ENCODE data around the gene NEURL1B.
"Not testable (repeated sequence)": the region's sequence is repeated elsewhere in the genome, so short reads cannot be mapped to it uniquely, and the experiment has no call there.

Gene NEURL1B

DNA sequence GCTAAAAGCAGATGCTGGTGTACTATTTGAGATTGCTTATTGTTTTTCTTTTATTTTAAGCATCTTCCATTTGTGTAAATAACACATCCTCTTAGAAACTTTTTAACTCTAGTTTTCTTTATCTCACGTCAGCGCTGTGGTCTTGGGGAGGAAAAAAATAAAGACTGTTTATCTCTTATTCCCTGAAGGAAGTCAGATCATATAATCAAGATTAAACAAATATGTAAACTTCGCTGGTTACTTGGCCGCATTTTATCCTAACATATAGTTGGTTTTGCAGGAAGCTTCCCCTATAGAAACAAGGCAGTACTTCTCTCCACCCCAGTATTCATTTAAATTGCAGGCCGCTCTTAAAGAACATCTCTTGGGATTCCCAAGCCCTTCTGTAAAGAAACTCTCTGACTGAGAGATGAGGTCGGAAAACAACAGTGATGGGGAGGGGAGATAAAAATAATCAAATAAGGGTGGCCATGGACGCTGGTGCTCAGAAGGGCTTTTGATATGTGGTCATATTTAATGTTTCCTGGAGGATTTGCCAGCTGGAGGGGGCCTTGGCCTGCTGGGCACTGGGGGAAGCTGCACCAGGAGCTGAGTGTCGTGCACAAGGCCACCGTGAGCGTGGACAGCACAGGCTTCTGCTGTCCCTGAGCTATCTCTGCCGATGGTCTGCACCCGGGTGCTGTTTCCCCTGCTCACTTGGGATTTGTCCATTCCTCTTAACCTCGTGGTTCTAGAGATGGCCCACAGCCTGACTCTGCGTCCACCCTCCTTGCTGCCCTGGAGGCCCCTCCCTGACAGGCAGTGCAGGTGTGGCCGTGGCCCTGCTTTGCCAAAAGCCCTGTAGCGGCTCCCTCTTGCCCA lies 23.8 kb downstream of the NEURL1B start:
- H3K36me3 Mint-ChIP-seq: no peaks in the 10 kb centered on the region
- ATAC-seq (replicated peaks): no peak
- no peaks in the 10 kb centered on the region for H3K27me3 Mint-ChIP-seq
- H3K4me3 Mint-ChIP-seq: no peak overlapping the region
- DNase-seq: no peak
- H3K9me3 Mint-ChIP-seq: no peaks in the 10 kb centered on the region
- peaks cover 2 to 11% of the 10 kb centered on the region in 2 donors for H3K4me1 Mint-ChIP-seq
- no peak overlapping the region for H3K27ac Mint-ChIP-seq

DNA sequence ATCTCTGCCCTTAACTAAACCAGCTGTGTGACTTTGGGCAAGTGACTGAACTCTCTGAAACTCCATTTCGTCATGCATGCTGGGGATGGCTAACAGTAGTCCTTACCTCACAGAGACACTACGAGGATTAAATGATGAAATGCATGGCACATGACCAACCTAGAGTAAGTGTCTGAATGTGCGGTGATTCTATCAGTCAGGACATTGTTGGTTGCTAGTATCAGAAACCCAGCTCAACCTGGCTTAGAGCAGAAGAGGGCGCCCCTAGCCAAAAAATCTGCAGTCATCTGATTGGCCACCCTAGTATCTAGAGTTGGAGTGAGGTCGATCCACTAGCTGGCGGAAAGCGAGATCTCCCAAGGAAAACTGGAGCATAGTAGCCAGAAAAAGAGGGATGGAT lies 25.2 kb downstream of the NEURL1B start:
- Mint-ChIP-seq H3K27ac (no peak overlapping the region), H3K27me3 (peaks cover 0 to 4% of the 10 kb centered on the region in 2 donors), H3K4me1 (no peaks in the 10 kb centered on the region), H3K36me3 (no peaks in the 10 kb centered on the region), H3K4me3 (no peak overlapping the region), H3K9me3 (peaks cover 2 to 4% of the 10 kb centered on the region in 2 donors)
- ATAC-seq (replicated peaks) (no peak), DNase-seq (no peak)

DNA sequence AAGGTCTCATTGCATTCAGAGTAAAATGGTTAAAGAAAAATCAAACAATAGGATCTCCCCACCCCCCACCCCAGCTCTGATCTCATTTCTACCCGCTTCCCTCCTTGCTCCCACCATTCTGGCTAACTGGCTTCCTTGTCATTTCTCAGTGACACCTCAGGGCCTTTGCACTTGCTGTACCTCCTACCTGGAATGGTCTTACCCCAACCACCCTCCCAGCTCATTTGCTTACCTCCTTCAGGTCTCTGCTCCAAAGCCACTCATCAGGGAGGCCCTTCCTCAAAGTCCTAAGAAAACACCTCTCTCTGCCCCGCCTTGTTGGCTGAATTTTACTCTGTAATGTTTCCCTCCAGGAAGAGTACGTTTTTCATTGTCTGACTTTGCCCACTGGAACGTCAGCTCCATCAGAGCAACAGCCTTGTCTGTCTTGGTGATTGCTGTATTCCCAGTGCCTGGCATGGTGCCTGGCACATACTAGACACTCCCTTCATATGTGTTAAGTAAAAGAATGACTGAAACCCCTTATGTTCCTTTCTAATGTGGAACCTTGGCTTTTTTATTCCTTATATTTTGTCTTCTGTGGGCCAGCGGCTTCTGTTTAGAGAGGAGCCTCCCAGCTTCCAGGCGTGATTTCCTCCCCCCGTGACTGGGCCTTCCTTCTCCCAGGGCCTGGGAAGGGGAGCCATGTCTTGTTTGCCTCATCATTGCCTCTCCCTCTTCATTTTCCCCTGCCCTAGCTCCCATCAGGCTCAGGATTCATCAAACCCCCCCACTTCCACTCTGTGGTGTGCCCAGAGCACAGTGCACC lies 26.9 kb downstream of the NEURL1B start:
- peaks cover 2 to 4% of the 10 kb centered on the region in 2 donors for H3K9me3 Mint-ChIP-seq
- no peak for ATAC-seq (replicated peaks)
- H3K27ac Mint-ChIP-seq: no peak overlapping the region
- no peaks in the 10 kb centered on the region for H3K4me1 Mint-ChIP-seq
- peaks cover 0 to 4% of the 10 kb centered on the region in 2 donors for H3K27me3 Mint-ChIP-seq
- H3K36me3 Mint-ChIP-seq: no peaks in the 10 kb centered on the region
- no peak overlapping the region for H3K4me3 Mint-ChIP-seq
- no peak for DNase-seq

DNA sequence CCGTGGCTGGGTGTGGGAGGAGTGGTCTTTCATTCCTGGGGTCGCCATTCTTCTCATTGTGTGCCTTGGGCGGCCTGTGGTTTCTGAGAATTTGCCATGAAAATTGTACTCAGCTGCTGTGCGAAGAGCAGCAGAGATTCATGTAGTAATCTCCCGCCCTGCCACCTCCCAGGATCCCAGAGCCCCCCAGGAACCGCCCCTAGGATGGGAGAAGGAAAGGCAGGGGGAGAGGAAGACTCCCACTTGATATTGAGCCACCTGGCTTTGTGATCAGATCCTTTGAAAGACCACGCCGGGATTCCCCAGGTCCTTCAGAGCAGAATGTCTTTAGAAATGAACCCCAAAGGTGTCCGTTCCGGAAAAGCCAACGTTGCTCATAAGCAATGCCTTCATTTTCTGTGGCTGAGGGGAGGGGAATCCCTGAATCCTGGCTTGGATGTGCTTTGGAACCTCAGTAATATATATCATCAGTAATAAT lies 27.6 kb downstream of the NEURL1B start:
- Mint-ChIP-seq H3K9me3 (peaks cover 2 to 4% of the 10 kb centered on the region in 2 donors), H3K27ac (no peak overlapping the region), H3K4me3 (no peak overlapping the region), H3K27me3 (peaks cover 0 to 4% of the 10 kb centered on the region in 2 donors), H3K4me1 (no peaks in the 10 kb centered on the region), H3K36me3 (no peaks in the 10 kb centered on the region)
- ATAC-seq (replicated peaks) (no peak), DNase-seq (no peak)

DNA sequence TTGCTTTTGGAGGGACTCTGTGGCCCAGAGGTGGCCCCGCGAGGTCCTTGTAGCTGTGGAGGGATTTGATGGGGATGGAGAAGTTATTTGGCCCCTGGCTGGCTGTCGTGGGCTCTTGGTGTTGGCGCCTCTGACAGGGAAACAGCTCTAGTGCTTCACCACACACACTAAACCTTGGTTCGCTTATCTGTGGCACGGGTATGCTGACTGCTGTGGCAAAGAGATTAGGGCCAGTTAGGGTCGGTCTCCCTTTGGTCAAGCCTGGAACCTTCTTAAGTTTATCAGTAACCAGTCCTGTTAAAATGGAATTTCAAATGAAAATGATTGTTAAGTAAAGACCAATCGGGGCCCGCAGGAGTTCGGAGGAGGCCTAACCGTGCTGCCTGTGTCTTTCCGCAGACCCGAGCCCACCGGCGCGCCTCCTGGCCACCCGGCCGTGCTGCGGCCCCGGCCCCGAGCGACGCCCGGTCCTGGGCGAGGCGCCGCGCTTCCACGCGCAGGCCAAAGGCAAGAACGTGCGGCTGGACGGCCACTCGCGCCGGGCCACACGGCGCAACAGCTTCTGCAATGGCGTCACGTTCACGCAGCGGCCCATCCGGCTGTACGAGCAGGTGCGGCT lies 28.4 kb downstream of the NEURL1B start:
- Mint-ChIP-seq H3K4me3 (no peak overlapping the region), H3K9me3 (peaks cover 2 to 4% of the 10 kb centered on the region in 2 donors), H3K27ac (no peak overlapping the region), H3K27me3 (peaks cover 0 to 4% of the 10 kb centered on the region in 2 donors), H3K4me1 (no peaks in the 10 kb centered on the region), H3K36me3 (no peaks in the 10 kb centered on the region)
- DNase-seq (no peak), ATAC-seq (replicated peaks) (no peak)

DNA sequence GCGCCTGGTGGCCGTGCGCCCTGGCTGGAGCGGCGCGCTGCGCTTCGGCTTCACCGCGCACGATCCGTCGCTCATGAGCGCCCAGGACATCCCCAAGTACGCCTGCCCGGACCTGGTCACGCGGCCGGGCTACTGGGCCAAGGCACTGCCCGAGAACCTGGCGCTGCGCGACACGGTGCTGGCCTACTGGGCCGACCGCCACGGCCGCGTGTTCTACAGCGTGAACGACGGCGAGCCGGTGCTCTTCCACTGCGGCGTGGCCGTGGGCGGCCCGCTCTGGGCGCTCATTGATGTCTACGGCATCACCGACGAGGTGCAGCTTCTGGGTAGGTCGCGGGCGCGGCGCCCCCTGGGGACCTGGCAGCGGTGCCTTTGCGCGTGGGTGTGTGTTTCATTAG lies 28.9 kb downstream of the NEURL1B start:
- H3K36me3 Mint-ChIP-seq: no peaks in the 10 kb centered on the region
- peaks cover 2 to 4% of the 10 kb centered on the region in 2 donors for H3K9me3 Mint-ChIP-seq
- H3K27me3 Mint-ChIP-seq: peaks cover 0 to 4% of the 10 kb centered on the region in 2 donors
- H3K27ac Mint-ChIP-seq: no peak overlapping the region
- DNase-seq (no peak), ATAC-seq (replicated peaks) (no peak)
- no peak overlapping the region for H3K4me3 Mint-ChIP-seq
- H3K4me1 Mint-ChIP-seq: no peaks in the 10 kb centered on the region

DNA sequence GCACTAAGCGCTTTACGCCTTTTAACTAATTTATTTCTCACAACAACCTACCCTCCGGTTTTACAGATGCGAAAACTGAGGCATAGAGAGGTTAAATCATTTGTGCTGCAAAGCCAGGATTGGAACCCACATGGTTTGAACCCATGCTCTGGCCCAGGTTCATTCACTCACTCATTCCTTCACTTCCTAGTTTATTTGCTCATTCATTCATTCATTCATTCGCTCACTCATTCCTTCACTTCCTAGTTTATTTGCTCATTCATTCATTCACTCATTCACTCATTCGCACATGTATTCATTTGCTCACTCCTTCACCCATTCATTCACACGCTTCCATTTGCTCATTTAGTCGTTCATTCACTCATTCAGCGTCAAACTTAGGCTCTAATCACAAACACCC lies 29.4 kb downstream of the NEURL1B start:
- DNase-seq (no peak), ATAC-seq (replicated peaks) (no peak)
- no peak overlapping the region for H3K27ac Mint-ChIP-seq
- no peaks in the 10 kb centered on the region for H3K4me1 Mint-ChIP-seq
- H3K4me3 Mint-ChIP-seq: no peak overlapping the region
- H3K9me3 Mint-ChIP-seq: peaks cover 2 to 4% of the 10 kb centered on the region in 2 donors
- H3K27me3 Mint-ChIP-seq: peaks cover 0 to 4% of the 10 kb centered on the region in 2 donors
- no peaks in the 10 kb centered on the region for H3K36me3 Mint-ChIP-seq

DNA sequence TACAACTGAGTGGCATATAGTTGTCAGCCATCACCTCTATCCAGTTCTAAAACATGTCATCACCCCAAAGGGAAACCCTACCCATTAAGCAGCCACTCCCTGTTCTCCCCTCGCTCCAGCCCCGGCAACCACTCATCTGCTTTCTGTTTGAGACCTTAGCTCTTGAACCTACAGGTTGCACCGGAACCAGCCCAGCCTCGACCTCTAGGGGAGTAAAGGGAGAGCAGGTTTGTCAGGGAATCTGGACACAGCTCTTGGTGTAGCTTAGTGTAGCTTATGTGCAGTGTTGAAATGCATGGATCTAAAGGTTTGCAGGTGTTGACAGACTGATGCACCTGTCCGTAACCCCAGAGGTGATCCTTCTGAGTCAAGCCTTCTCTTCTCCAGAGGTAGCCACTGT lies 30.0 kb downstream of the NEURL1B start:
- H3K9me3 Mint-ChIP-seq: peaks cover 2 to 4% of the 10 kb centered on the region in 2 donors
- no peaks in the 10 kb centered on the region for H3K4me1 Mint-ChIP-seq
- DNase-seq (no peak), ATAC-seq (replicated peaks) (no peak)
- no peak overlapping the region for H3K27ac Mint-ChIP-seq
- H3K36me3 Mint-ChIP-seq: no peaks in the 10 kb centered on the region
- H3K27me3 Mint-ChIP-seq: peaks cover 0 to 4% of the 10 kb centered on the region in 2 donors
- no peak overlapping the region for H3K4me3 Mint-ChIP-seq

DNA sequence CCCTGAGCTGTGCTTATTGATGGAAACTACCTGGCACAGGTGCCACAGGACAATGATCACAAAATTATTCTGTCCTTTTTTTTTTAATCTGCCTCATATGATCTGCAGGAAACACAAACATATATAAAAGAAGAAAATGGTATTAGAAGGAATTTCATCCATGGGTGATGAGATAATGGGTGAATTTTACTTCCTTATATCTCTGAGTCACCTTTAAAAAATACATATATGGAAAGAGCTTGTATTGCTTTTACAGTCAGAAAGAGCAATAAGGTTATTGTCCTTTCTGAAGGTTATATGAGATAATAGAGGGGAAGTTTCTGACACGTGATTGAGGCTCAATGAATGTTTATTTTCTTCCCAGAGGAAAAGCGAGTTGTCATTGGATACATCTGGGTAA lies 31.6 kb downstream of the NEURL1B start:
- Mint-ChIP-seq H3K9me3 (peaks cover 2 to 4% of the 10 kb centered on the region in 2 donors), H3K36me3 (no peaks in the 10 kb centered on the region), H3K27ac (no peak overlapping the region), H3K27me3 (peaks cover 0 to 4% of the 10 kb centered on the region in 2 donors), H3K4me1 (no peaks in the 10 kb centered on the region), H3K4me3 (no peak overlapping the region)
- DNase-seq: no peak
- no peak for ATAC-seq (replicated peaks)

DNA sequence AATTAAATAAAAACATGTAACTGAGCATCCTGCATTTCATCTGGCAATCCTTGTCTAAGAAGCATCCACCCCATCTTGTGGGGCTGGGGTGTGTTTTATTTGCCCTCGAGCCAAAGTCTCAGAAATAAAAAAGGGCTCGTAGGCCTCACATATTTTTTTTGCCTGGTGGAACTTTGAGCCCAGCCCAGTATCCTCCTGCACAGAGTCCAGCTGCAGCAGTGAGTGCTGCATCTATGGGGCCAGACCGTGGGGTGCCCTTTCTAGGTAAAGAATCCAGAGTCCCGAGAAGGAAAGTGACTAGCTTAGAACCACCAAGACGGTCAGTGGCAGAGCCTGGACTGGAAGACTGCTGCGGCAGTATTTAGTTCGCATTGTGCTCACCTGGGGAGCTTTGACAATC lies 33.1 kb downstream of the NEURL1B start:
- Mint-ChIP-seq H3K9me3 (peaks cover 2 to 7% of the 10 kb centered on the region in 2 donors), H3K36me3 (no peaks in the 10 kb centered on the region), H3K27ac (no peak overlapping the region), H3K27me3 (peaks cover 0 to 4% of the 10 kb centered on the region in 2 donors), H3K4me3 (no peak overlapping the region), H3K4me1 (no peaks in the 10 kb centered on the region)
- no peak for ATAC-seq (replicated peaks)
- no peak for DNase-seq

DNA sequence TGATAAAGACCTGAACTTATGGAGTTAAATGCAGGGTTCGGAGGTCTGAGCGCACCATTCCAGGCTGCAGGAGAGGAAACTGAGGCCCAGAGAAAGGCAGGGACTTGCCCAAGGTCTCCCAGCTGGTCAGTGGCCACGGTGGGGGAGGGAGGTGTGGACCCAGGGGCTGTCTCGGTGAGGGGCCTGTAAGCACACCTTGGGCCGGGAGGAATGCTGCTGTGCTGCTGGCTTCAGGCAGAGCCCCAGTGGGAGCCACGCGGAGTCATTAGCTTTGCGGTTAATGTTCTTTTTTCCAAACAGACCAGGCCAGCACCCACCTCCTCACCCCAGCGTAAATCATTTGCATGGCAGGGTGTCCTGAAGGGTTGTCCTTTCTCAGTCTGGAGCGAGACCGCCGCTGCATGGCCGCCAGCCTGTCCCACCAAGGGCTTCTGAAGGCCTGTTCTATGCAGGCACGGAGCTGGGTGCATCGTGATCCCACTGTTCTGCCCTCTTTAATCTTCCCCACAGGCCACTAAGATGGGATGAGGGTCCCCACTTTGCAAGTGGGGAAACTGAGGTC lies 35.9 kb downstream of the NEURL1B start:
- no peak for ATAC-seq (replicated peaks)
- Mint-ChIP-seq H3K9me3 (peaks cover 3 to 5% of the 10 kb centered on the region in 2 donors), H3K4me1 (peaks cover 4 to 9% of the 10 kb centered on the region in 2 donors), H3K4me3 (no peak overlapping the region), H3K27ac (no peak overlapping the region), H3K36me3 (no peaks in the 10 kb centered on the region), H3K27me3 (no peaks in the 10 kb centered on the region)
- DNase-seq: no peak

DNA sequence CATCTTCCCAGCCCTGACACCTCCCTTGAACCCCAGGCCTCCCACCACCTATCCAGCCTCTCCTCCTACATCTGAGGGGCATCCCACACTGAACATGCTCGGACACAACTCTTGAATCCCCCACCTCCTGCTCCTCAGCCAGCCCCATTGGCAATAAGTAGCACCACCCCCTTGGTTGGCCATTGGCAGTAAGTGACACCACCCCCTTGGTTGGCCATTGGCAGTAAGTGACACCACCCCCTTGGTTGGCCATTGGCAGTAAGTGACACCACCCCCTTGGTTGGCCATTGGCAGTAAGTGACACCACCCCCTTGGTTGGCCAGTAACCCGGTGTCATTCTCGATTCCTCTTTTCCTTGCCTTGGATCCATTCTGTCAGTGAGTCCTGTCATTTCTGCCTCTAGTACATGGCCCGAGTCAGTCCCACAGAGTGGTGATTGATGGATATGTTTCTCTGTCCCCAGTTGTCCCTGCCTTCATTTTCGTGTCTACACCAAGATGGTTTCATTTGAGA lies 37.4 kb downstream of the NEURL1B start:
- not testable (repeated sequence) for DNase-seq; H3K9me3 Mint-ChIP-seq; ATAC-seq (replicated peaks); H3K4me3 Mint-ChIP-seq; H3K27me3 Mint-ChIP-seq; H3K36me3 Mint-ChIP-seq; H3K27ac Mint-ChIP-seq
- peaks cover 4 to 14% of the 10 kb centered on the region in 2 donors for H3K4me1 Mint-ChIP-seq

DNA sequence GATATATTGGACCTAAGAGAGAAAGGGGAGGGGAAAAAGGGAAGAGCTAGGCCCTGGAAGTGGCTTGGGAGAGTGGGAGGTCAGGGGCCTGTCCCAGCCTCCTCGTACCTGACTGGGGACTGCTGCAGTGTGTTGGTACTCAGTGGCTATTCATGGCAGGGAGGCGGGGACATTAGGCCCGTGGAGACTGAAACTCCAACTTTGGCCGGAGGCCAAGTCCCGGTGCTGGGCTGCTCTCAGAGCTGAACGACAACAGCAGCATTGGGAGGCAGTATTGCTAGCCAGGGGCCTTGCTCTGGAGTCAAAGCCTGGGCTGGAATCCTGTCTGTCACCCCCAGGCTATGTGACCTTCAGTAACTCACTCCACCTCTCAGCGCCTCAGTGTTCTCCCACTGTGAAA lies 37.8 kb downstream of the NEURL1B start:
- no peak for ATAC-seq (replicated peaks)
- H3K27me3 Mint-ChIP-seq: peaks cover 6% of the 10 kb centered on the region in 2 donors
- H3K9me3 Mint-ChIP-seq: peaks cover 5 to 8% of the 10 kb centered on the region in 2 donors
- peaks cover 4 to 14% of the 10 kb centered on the region in 2 donors for H3K4me1 Mint-ChIP-seq
- H3K4me3 Mint-ChIP-seq: no peak overlapping the region
- H3K36me3 Mint-ChIP-seq: peaks cover 0 to 5% of the 10 kb centered on the region in 2 donors
- no peak overlapping the region for H3K27ac Mint-ChIP-seq
- no peak for DNase-seq
